Urinary bladder (tissue), 4 donors: ENCODE measurements around the gene EXOC3L1. TPM values are rescaled to one million over a fixed set of nuclear protein-coding genes. Genes with fewer than 3 reads are reported as not detected.

Experiments used
- DNase-seq: peaks from one replicate; pipeline ENCODE4 v3.0.0-alpha.2; 2015; ENCODE audit errors: extremely low spot score
- H3K27ac ChIP-seq: one replicate; pipeline ENCODE4 v1.5.1; 2013; ENCODE audit warnings: low read depth, mild to moderate bottlenecking, moderate library complexity
- H3K36me3 ChIP-seq: one replicate; pipeline ENCODE4 v1.6.1; 2013; ENCODE audit warnings: mild to moderate bottlenecking, moderate library complexity; ENCODE audit not compliant: insufficient read depth
- H3K4me1 ChIP-seq: one replicate; pipeline ENCODE4 v1.6.1; 2013; ENCODE audit warnings: mild to moderate bottlenecking, moderate library complexity; ENCODE audit not compliant: insufficient read depth
- H3K4me3 ChIP-seq: one replicate; pipeline ENCODE4 v1.5.1; 2013; ENCODE audit warnings: low read depth, low read length
- WGBS: extraction: QIAGEN DNeasy Blood & Tissue Kit; methylation state at CpG from one replicate; pipeline ENCODE4 v1.1.7; 2013; 5-methylcytosine and 5-hydroxymethylcytosine counted together
- polyA plus RNA-seq: library from polyadenylated mRNA; stranded (reverse); fragments of 200-250 nt; gene quantifications from one replicate; pipeline ENCODE4 v1.2.3, GENCODE V29; 2013
- small RNA-seq: library from RNA; depleted of rRNA; stranded (forward); fragments of <200 nt; gene quantifications from one replicate; pipeline ENCODE3, GENCODE V24; 2014
- total RNA-seq: library from RNA; depleted of rRNA; stranded (reverse); fragments of >200 nt; gene quantifications from one replicate; pipeline ENCODE4 v1.2.3, GENCODE V29; 2014
- donor health status: healthy with polysubstance abuse.
- donor health status: healthy.

The EXOC3L1 gene
- total and polyA plus RNA-seq, 2 donors, result 3.4 to 3.7 TPM

GRCh38 chr16:67137605-67138004 lies 52.3 kb downstream of the EXOC3L1 start:
- no peaks in the 10 kb centered on the region for H3K4me1 ChIP-seq
- no peak overlapping the region for H3K4me3 ChIP-seq
- no peak overlapping the region for H3K27ac ChIP-seq
- H3K36me3 ChIP-seq, result peaks cover 9% of the 10 kb centered on the region
- 55% methylated on average over 3 of the region's 3 CpGs for WGBS
- no peak for DNase-seq

Small RNA genes within 50 kb of the gene (small RNA-seq; reads per million reads assigned to genes)
- gene MIR328, result 11.4 reads per million, percentile 94 among the genes with 10 or more reads in this experiment

Other genes starting within 250 kb of the EXOC3L1 start
- gene CES3, start 228.9 kb downstream of the EXOC3L1 start, total RNA-seq, result not detected
- 0.19 TPM for gene CES3, start 228.9 kb downstream of the EXOC3L1 start, polyA plus RNA-seq
- gene CES4A, start 201.5 kb downstream of the EXOC3L1 start, total RNA-seq, result 4.9 TPM
- gene CES4A, start 201.5 kb downstream of the EXOC3L1 start, polyA plus RNA-seq, result 4.0 TPM
- 62.5 TPM for gene CBFB, start 161.0 kb downstream of the EXOC3L1 start, total RNA-seq
- gene CBFB, start 161.0 kb downstream of the EXOC3L1 start, polyA plus RNA-seq, result 19.3 TPM
- 22.8 TPM for gene PHAF1, start 80.2 kb downstream of the EXOC3L1 start, total RNA-seq
- 11.0 TPM for gene PHAF1, start 80.2 kb downstream of the EXOC3L1 start, polyA plus RNA-seq
- 22.4 TPM for gene B3GNT9, start 39.1 kb downstream of the EXOC3L1 start, total RNA-seq
- 26.4 TPM for gene B3GNT9, start 39.1 kb downstream of the EXOC3L1 start, polyA plus RNA-seq
- 7.3 TPM for gene TRADD, start 30.2 kb downstream of the EXOC3L1 start, total RNA-seq
- 38.1 TPM for gene TRADD, start 30.2 kb downstream of the EXOC3L1 start, polyA plus RNA-seq
- gene FBXL8, start 30.2 kb downstream of the EXOC3L1 start, total RNA-seq, result 4.7 TPM
- 20.4 TPM for gene FBXL8, start 30.2 kb downstream of the EXOC3L1 start, polyA plus RNA-seq
- 4.5 TPM for gene HSF4, start 25.4 kb downstream of the EXOC3L1 start, total RNA-seq
- gene HSF4, start 25.4 kb downstream of the EXOC3L1 start, polyA plus RNA-seq, result 75.2 TPM
- gene NOL3, start 19.6 kb downstream of the EXOC3L1 start, total RNA-seq, result 5.3 TPM
- 66.6 TPM for gene NOL3, start 19.6 kb downstream of the EXOC3L1 start, polyA plus RNA-seq
- gene MATCAP1, start 6.2 kb downstream of the EXOC3L1 start, total RNA-seq, result 11.4 TPM
- gene MATCAP1, start 6.2 kb downstream of the EXOC3L1 start, polyA plus RNA-seq, result 20.9 TPM
- gene E2F4, start 2.0 kb upstream of the EXOC3L1 start, total RNA-seq, result 28.0 TPM
- 65.0 TPM for gene E2F4, start 2.0 kb upstream of the EXOC3L1 start, polyA plus RNA-seq
- gene ELMO3, start 9.0 kb upstream of the EXOC3L1 start, total RNA-seq, result 2.7 TPM
- gene ELMO3, start 9.0 kb upstream of the EXOC3L1 start, polyA plus RNA-seq, result 6.4 TPM
- gene TMEM208, start 37.0 kb upstream of the EXOC3L1 start, total RNA-seq, result 12.6 TPM
- gene TMEM208, start 37.0 kb upstream of the EXOC3L1 start, polyA plus RNA-seq, result 54.4 TPM
- 7.5 TPM for gene FHOD1, start 57.3 kb upstream of the EXOC3L1 start, total RNA-seq
- 16.4 TPM for gene FHOD1, start 57.3 kb upstream of the EXOC3L1 start, polyA plus RNA-seq
- gene SLC9A5, start 58.8 kb upstream of the EXOC3L1 start, total RNA-seq, result 0.32 TPM
- gene SLC9A5, start 58.8 kb upstream of the EXOC3L1 start, polyA plus RNA-seq, result 0.29 TPM
- 12.8 TPM for gene PLEKHG4, start 89.4 kb upstream of the EXOC3L1 start, total RNA-seq
- gene PLEKHG4, start 89.4 kb upstream of the EXOC3L1 start, polyA plus RNA-seq, result 5.8 TPM
- gene KCTD19, start 136.6 kb upstream of the EXOC3L1 start, total RNA-seq, result 1.1 TPM
- gene KCTD19, start 136.6 kb upstream of the EXOC3L1 start, polyA plus RNA-seq, result 0.14 TPM
- 2.1 TPM for gene LRRC36, start 136.7 kb upstream of the EXOC3L1 start, total RNA-seq
- gene LRRC36, start 136.7 kb upstream of the EXOC3L1 start, polyA plus RNA-seq, result 0.19 TPM
- 24.0 TPM for gene TPPP3, start 203.4 kb upstream of the EXOC3L1 start, total RNA-seq
- gene TPPP3, start 203.4 kb upstream of the EXOC3L1 start, polyA plus RNA-seq, result 14.6 TPM
- gene ZDHHC1, start 226.3 kb upstream of the EXOC3L1 start, total RNA-seq, result 3.8 TPM
- gene ZDHHC1, start 226.3 kb upstream of the EXOC3L1 start, polyA plus RNA-seq, result 10.9 TPM
- 6.9 TPM for gene HSD11B2, start 241.0 kb upstream of the EXOC3L1 start, total RNA-seq
- gene HSD11B2, start 241.0 kb upstream of the EXOC3L1 start, polyA plus RNA-seq, result 1.9 TPM